Measurements from ENCODE around the gene TFAP2E.

TFAP2E gene

GRCh38 chr1:35556484-35557117, 16.5 kb upstream of the TFAP2E start:
- peak overlapping the region; percentile 92 for H3K4me3 ChIP-seq (ENCODE audit: low read length)
- DNase-seq (ENCODE audit: low read depth) = no peak
- no peak for TF ChIP-seq CTCF (IDR thresholded peaks at IDR 0.05; ENCODE audit: insufficient read depth, low read depth, low read length, missing control alignments)

- peak within 1 kb of the TSS; percentile 92 for H3K4me3 ChIP-seq (ENCODE audit: low read length)
- no peak for TF ChIP-seq CTCF (IDR thresholded peaks at IDR 0.05; ENCODE audit: insufficient read depth, low read depth, low read length, missing control alignments)
- DNase-seq (ENCODE audit: low read depth) = peak; percentile 84
These were observed 15.9 kb upstream of the TFAP2E start, which contains the start of gene KIAA0319L for GRCh38 chr1:35557118-35557610. KIAA0319L (minus strand) TSS chr1:35557403; CDS start chr1:35554491, 2,912 bp downstream.

GRCh38 chr1:35557611-35558373, 15.3 kb upstream of the TFAP2E start, which contains the start of gene NCDN:
NCDN (plus strand) TSS chr1:35557799; CDS start chr1:35558191, 392 bp downstream.
- H3K4me3 ChIP-seq (ENCODE audit: low read length) = peak within 1 kb of the TSS; percentile 92
- peak; percentile 99 for DNase-seq (ENCODE audit: low read depth)
- TF ChIP-seq CTCF (IDR thresholded peaks at IDR 0.05; ENCODE audit: insufficient read depth, low read depth, low read length, missing control alignments) = no peak

GRCh38 chr1:35558374-35559316, 14.5 kb upstream of the TFAP2E start:
- TF ChIP-seq CTCF (IDR thresholded peaks at IDR 0.05; ENCODE audit: insufficient read depth, low read depth, low read length, missing control alignments) = no peak
- DNase-seq (ENCODE audit: low read depth) = no peak
- H3K4me3 ChIP-seq (ENCODE audit: low read length) = peak overlapping the region; percentile 92

- peak overlapping the region; percentile 92 for H3K4me3 ChIP-seq (ENCODE audit: low read length)
- TF ChIP-seq CTCF (IDR thresholded peaks at IDR 0.05; ENCODE audit: insufficient read depth, low read depth, low read length, missing control alignments) = no peak
- no peak for DNase-seq (ENCODE audit: low read depth)
These were observed 13.7 kb upstream of the TFAP2E start for GRCh38 chr1:35559317-35559944.
